ENCODE measurements around the gene RASSF10.

The RASSF10 gene

GRCh38 chr11:13009476-13009920 lies 382 bp downstream of the RASSF10 start:
- no peak for TF ChIP-seq CTCF (IDR thresholded peaks at IDR 0.05; ENCODE audit: extremely low read depth, insufficient read depth, missing control alignments)
- in situ Hi-C loops (cut with MboI; ENCODE audit: low pct_unique_long_range_greater_than_20kb, low sequenced_read_pairs, unreplicated experiment) = no loop called here
- DNase-seq (ENCODE audit: low spot score) = peak; percentile 30

- DNase-seq (ENCODE audit: low spot score) = peak; percentile 22
- no peak for TF ChIP-seq CTCF (IDR thresholded peaks at IDR 0.05; ENCODE audit: extremely low read depth, insufficient read depth, missing control alignments)
These were observed 1.0 kb downstream of the RASSF10 start for GRCh38 chr11:13009921-13010748.

GRCh38 chr11:13010749-13011465 lies 1.8 kb downstream of the RASSF10 start:
- TF ChIP-seq CTCF (IDR thresholded peaks at IDR 0.05; ENCODE audit: extremely low read depth, insufficient read depth, missing control alignments) = no peak
- DNase-seq (ENCODE audit: low spot score) = peak; percentile 26
- in situ Hi-C loops (cut with MboI; ENCODE audit: low pct_unique_long_range_greater_than_20kb, low sequenced_read_pairs, unreplicated experiment) = no loop called here

More at GRCh38 chr11:13009921-13010748, 1.0 kb downstream of the RASSF10 start:
- in situ Hi-C loops (cut with MboI; ENCODE audit: low pct_unique_long_range_greater_than_20kb, low sequenced_read_pairs, unreplicated experiment) = no loop called here

GRCh38 chr11:13011466-13012055 lies 2.4 kb downstream of the RASSF10 start:
- TF ChIP-seq CTCF (IDR thresholded peaks at IDR 0.05; ENCODE audit: extremely low read depth, insufficient read depth, missing control alignments) = no peak
- DNase-seq (ENCODE audit: low spot score) = no peak
- in situ Hi-C loops (cut with MboI; ENCODE audit: low pct_unique_long_range_greater_than_20kb, low sequenced_read_pairs, unreplicated experiment) = no loop called here

- in situ Hi-C loops (cut with MboI; ENCODE audit: low pct_unique_long_range_greater_than_20kb, low sequenced_read_pairs, unreplicated experiment) = no loop called here
- no peak for DNase-seq (ENCODE audit: low spot score)
- TF ChIP-seq CTCF (IDR thresholded peaks at IDR 0.05; ENCODE audit: extremely low read depth, insufficient read depth, missing control alignments) = no peak
These were observed 3.0 kb downstream of the RASSF10 start for GRCh38 chr11:13012056-13012661.

- no peak for TF ChIP-seq CTCF (IDR thresholded peaks at IDR 0.05; ENCODE audit: extremely low read depth, insufficient read depth, missing control alignments)
- DNase-seq (ENCODE audit: low spot score) = peak; percentile 27
- in situ Hi-C loops (cut with MboI; ENCODE audit: low pct_unique_long_range_greater_than_20kb, low sequenced_read_pairs, unreplicated experiment) = no loop called here
These were observed 4.0 kb downstream of the RASSF10 start for GRCh38 chr11:13013054-13013488.

Measured in GM13977 (cell line).